Ishikawa (cell line): Measurements from ENCODE around the gene MAD1L1.

Experiments
- CEBPB ChIP-seq: IDR thresholded peaks from 2 replicates; pipeline ENCODE4 v1.6.1; 2012
- CREB1 ChIP-seq: IDR thresholded peaks from 2 replicates; pipeline ENCODE4 v1.6.1; 2012; ENCODE audit warnings: low read depth
- EGR1 ChIP-seq: IDR thresholded peaks from 2 replicates; pipeline ENCODE4 v1.6.1; 2012
- EP300 ChIP-seq: IDR thresholded peaks from 2 replicates; pipeline ENCODE4 v1.6.1; 2012; ENCODE audit warnings: borderline replicate concordance
- FOXM1 ChIP-seq: IDR thresholded peaks from 2 replicates; pipeline ENCODE4 v1.6.1; 2012; ENCODE audit warnings: low read depth, borderline replicate concordance
- NFIC ChIP-seq: IDR thresholded peaks from 2 replicates; pipeline ENCODE4 v1.6.1; 2012
- RAD21 ChIP-seq: IDR thresholded peaks from 2 replicates; pipeline ENCODE4 v1.6.1; 2012; ENCODE audit warnings: low read depth
- TAF1 ChIP-seq: IDR thresholded peaks from 2 replicates; pipeline ENCODE4 v1.6.1; 2012; ENCODE audit warnings: low read depth, mild to moderate bottlenecking
- TCF12 ChIP-seq: IDR thresholded peaks from 2 replicates; pipeline ENCODE4 v1.6.1; 2012; ENCODE audit warnings: low read depth
- TEAD4 ChIP-seq: IDR thresholded peaks from 2 replicates; pipeline ENCODE4 v1.6.1; 2012
- YY1 ChIP-seq: IDR thresholded peaks from 2 replicates; pipeline ENCODE4 v1.6.1; 2012; ENCODE audit warnings: low read depth
- ZBTB7A ChIP-seq: IDR thresholded peaks from 2 replicates; pipeline ENCODE4 v1.6.1; 2012; ENCODE audit warnings: low read depth
- TF ChIP-seq, protein P1 (sequence below): IDR thresholded peaks from 2 replicates; pipeline ENCODE4 v1.6.1; 2012; ENCODE audit warnings: low read depth, mild to moderate bottlenecking
- TF ChIP-seq, protein P2 (sequence below): IDR thresholded peaks from 2 replicates; pipeline ENCODE4 v1.6.1; 2012
- TF ChIP-seq, protein P3 (sequence below): IDR thresholded peaks from 2 replicates; pipeline ENCODE4 v1.6.1; 2012

Gene MAD1L1

DNA sequence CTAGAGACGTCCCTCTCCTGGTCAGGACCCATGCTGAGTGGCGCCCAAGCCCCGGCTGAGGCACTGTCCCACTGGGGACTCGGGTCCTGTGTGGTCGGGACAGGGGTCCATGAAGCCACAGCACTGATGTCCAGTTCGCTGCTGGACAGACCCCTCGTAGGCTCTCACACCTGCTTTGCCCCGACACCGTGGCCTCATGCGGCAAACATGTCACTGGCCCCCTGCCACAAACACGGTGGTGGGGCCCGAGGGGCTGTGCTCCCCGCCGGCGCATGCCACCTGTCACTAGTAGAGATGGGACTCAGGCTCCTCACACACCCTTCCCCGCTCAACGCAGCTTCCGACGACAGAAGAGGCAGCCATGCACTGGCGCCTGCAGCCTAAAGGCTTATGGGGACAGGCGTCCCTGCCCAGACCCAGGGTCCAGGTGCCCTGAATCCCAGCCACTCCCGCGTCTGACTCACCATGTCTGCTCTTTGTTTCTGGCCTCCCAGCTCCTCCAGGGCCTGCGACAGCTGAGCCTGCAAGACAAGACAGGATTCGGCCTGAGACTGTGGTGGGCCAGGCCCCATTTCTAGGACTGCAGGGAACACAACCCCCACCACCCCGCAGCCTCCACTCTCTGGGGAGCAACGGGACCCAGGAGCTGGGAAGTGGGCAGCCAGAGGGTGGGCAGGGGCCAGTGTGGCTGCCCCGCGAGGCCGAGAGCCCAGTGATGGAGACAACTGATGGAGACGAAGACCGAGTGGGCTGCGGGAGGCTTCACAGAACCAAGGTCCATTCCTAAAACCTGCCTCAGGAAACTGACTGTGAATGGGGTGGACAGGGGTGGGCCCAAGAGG, 230.9 kb downstream of the MAD1L1 start:
- TF ChIP-seq TCF12: no peak
- no peak for TF ChIP-seq EGR1

DNA sequence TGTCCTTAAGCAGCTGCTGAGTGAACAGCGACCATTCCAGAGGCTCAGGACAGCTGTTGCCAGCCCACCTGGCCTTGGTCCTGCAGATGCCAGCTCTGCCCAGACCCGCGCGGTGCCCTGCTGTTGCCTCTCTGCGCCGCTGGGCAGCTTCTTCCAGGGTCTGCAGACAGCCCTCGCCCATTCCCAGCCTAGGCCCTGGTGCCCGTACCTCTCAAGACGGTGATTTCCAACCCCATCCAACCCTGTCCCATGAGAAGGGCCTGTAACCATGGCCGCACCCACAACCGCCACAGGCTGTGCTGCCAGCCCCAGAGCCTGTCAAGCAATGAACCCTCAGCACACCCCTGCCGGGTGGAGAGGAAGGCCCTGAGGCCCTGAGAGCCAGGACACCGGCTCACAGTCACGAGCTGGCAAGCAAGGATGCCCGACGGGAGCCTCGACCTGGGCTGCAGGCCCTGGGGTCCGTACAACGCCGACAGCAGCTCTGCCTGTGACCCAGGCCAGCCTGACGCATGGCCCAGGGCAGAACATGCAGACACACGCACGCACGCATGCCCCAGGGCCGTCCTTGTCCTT, 231.9 kb downstream of the MAD1L1 start:
- no peak for TF ChIP-seq CREB1
- no peak for TF ChIP-seq EP300
- no peak for TF ChIP-seq NFIC
- no peak for TF ChIP-seq CEBPB
- TF ChIP-seq, protein P1, sequence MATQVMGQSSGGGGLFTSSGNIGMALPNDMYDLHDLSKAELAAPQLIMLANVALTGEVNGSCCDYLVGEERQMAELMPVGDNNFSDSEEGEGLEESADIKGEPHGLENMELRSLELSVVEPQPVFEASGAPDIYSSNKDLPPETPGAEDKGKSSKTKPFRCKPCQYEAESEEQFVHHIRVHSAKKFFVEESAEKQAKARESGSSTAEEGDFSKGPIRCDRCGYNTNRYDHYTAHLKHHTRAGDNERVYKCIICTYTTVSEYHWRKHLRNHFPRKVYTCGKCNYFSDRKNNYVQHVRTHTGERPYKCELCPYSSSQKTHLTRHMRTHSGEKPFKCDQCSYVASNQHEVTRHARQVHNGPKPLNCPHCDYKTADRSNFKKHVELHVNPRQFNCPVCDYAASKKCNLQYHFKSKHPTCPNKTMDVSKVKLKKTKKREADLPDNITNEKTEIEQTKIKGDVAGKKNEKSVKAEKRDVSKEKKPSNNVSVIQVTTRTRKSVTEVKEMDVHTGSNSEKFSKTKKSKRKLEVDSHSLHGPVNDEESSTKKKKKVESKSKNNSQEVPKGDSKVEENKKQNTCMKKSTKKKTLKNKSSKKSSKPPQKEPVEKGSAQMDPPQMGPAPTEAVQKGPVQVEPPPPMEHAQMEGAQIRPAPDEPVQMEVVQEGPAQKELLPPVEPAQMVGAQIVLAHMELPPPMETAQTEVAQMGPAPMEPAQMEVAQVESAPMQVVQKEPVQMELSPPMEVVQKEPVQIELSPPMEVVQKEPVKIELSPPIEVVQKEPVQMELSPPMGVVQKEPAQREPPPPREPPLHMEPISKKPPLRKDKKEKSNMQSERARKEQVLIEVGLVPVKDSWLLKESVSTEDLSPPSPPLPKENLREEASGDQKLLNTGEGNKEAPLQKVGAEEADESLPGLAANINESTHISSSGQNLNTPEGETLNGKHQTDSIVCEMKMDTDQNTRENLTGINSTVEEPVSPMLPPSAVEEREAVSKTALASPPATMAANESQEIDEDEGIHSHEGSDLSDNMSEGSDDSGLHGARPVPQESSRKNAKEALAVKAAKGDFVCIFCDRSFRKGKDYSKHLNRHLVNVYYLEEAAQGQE: no peak
- TF ChIP-seq, protein P2, sequence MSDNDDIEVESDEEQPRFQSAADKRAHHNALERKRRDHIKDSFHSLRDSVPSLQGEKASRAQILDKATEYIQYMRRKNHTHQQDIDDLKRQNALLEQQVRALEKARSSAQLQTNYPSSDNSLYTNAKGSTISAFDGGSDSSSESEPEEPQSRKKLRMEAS: no peak
- TF ChIP-seq EGR1: no peak
- TF ChIP-seq TCF12: no peak
- TF ChIP-seq RAD21: no peak
- TF ChIP-seq TAF1: no peak

DNA sequence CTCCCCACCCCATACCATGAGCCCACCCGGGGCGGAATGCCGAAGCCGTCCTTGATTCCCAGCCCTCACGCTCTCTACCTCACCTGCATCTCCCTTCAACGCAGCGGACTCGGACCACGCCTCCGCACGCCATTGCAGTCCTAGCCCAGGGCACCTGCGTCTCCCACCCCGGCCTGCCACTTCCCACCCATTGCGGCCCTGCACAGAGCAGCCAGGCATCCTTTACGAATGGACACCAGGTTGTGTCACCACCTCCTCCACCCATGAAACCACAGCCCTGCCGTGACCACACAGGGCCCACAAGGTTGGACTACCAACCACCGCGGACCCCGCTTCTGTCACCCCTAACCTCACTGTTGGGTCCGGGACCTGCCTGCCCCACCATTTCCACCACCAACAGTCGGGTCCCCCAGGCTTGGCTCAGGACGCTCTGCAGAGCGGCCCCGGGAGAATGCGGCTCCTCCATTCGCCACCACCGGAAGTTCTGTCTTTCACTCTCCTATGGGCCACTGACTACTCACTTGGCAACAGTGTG, 232.5 kb downstream of the MAD1L1 start:
- TF ChIP-seq TCF12: no peak
- TF ChIP-seq TEAD4: no peak
- no peak for TF ChIP-seq YY1
- no peak for TF ChIP-seq CEBPB
- no peak for TF ChIP-seq FOXM1
- no peak for TF ChIP-seq ZBTB7A
- TF ChIP-seq RAD21: no peak
- no peak for TF ChIP-seq TAF1
- TF ChIP-seq, protein P3, sequence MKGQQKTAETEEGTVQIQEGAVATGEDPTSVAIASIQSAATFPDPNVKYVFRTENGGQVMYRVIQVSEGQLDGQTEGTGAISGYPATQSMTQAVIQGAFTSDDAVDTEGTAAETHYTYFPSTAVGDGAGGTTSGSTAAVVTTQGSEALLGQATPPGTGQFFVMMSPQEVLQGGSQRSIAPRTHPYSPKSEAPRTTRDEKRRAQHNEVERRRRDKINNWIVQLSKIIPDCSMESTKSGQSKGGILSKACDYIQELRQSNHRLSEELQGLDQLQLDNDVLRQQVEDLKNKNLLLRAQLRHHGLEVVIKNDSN: no peak
- no peak for TF ChIP-seq EGR1
- TF ChIP-seq NFIC: no peak
- TF ChIP-seq, protein P2: no peak
- TF ChIP-seq, protein P1: no peak
- TF ChIP-seq EP300: no peak
- TF ChIP-seq CREB1: no peak

DNA sequence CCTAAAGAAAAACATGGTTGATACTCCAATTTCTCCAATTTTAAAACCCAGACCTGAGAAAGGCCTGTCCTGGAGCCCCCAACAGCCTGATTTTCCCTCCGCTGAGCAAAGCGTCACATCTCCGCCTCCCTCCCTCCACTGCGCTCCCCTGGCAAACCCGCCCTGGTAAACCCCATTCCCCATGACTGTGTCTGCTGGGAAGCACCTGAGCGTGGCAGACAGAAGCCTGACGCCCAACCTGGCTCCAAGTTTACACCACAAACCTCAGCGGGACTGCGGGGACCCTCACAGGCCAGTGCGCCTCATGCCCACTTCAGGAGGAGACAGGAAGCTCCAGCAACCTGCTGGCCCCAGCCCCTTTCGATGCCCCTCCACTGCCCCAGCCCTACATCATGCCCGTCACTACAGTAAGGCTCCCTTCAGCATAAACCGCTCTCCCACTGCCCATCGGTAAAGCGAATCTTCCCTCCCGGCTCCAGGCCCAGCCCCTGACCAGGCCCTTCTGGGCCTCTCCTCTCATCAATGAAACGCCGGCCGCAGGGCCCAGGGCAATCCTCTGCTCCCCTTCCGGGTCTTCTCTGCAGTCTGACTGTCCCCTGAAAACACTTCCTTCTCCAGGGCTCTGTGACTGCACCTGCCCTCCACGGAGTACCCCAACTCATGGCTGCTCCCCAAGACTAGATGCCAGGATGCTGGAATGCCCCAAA, 233.3 kb downstream of the MAD1L1 start:
- no peak for TF ChIP-seq YY1
- no peak for TF ChIP-seq CEBPB
- TF ChIP-seq TCF12: no peak

DNA sequence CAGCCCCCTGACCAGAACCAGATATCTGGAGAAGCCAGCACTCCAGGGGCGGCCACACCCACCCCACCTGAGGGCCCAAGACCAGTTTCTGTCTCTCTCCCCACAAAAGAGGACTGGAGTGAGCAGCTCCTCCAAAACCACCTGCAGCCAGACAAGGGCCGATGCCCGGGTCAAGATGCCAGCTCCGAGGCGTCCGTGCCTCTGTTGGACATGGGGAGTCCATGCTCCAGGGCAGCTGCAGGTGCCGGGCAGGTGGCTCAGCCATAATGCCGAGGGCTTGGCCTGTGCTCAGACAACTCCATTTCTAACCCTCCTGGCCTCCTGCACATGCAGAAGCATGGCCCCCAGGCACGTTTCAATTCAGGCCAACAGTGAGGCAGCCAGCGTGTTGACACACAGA, 234.6 kb downstream of the MAD1L1 start:
- no peak for TF ChIP-seq YY1
- no peak for TF ChIP-seq FOXM1

DNA sequence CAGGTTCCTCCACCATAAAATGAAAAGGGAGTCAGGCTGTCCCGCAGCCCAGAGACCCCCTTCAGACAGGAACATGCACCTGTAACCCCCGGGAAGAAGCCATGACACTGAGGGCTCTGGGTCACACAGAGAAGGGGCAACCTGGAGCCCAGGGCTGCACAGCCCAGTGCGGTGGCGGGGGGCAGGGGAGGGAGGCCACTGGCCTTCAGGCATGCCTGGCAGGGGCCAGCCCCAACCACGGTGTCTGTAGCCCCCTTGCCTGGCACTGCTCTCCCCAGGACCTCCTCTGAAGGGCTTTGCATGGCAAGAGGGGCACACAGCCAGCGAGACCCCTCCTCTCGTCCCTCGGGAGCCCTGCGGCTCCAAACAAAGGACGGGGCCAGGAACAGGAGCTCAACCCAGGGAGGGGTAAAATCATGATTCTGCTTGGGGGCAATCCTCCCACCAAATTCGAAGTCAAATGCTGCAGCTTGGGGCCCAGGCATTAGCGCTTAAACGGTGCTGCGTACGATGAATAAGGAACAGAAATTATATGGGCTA, 235.1 kb downstream of the MAD1L1 start:
- TF ChIP-seq TCF12 (no peak), FOXM1 (no peak), TEAD4 (no peak), YY1 (no peak)
